ENCODE data around the gene GMNN. TPM values are rescaled to one million over a fixed set of nuclear protein-coding genes. Genes with fewer than 3 reads are reported as not detected.
"Not testable (repeated sequence)": the region's sequence is repeated elsewhere in the genome, so short reads cannot be mapped to it uniquely, and the experiment has no call there.

GMNN gene
- polyA plus RNA-seq, 1 donor (not counting 4 experiments of a cell fraction or from before 2014, with no cell fraction given) = 28.4 TPM

GRCh38 chr6:24761851-24762250, 12.9 kb upstream of the GMNN start:
- Histone ChIP-seq H3K27me3 (ENCODE audit: control insufficient read depth, extremely low read depth, insufficient read depth, low read length) (no peaks in the 10 kb centered on the region), H3K9me1 (ENCODE audit: control insufficient read depth, extremely low read depth, insufficient read depth, low read length) (no peaks in the 10 kb centered on the region), H3K9ac (ENCODE audit: control insufficient read depth, extremely low read depth, insufficient read depth, low read length) (no peak overlapping the region), H3K9me3 (ENCODE audit: control insufficient read depth, low read depth, low read length) (no peaks in the 10 kb centered on the region), H3K4me2 (ENCODE audit: control insufficient read depth, extremely low read depth, insufficient read depth, low read depth, low read length) (no peak overlapping the region), H2AFZ (ENCODE audit: control insufficient read depth, low read length) (no peak overlapping the region), H3K36me3 (ENCODE audit: control insufficient read depth in 2 of 2, extremely low read depth in 1 of 2, insufficient read depth in 2 of 2, low read length in 2 of 2) (no peaks in the 10 kb centered on the region), H3K79me2 (ENCODE audit: control insufficient read depth, insufficient read depth, low read length) (no peaks in the 10 kb centered on the region), H4K20me1 (ENCODE audit: control insufficient read depth, extremely low read depth, insufficient read depth, low read length) (no peaks in the 10 kb centered on the region), H3K4me3 (ENCODE audit: control insufficient read depth in 2 of 3, extremely low read depth in 1 of 3, insufficient read depth in 2 of 3, low read depth in 1 of 3, low read length in 3 of 3) (no peak overlapping the region), H3K27ac (ENCODE audit: control insufficient read depth, insufficient read depth, low read length) (no peak overlapping the region), H3K4me1 (ENCODE audit: control insufficient read depth, extremely low read depth, insufficient read depth, low read length) (peaks cover 5% of the 10 kb centered on the region)
- dilution Hi-C loops (cut with MboI; ENCODE audit: extremely low pct_ligation_motif_present, low sequenced_read_pairs) = no loop called here
- no peak for DNase-seq (ENCODE audit: low read depth, low spot score)
- TF ChIP-seq, protein P1, sequence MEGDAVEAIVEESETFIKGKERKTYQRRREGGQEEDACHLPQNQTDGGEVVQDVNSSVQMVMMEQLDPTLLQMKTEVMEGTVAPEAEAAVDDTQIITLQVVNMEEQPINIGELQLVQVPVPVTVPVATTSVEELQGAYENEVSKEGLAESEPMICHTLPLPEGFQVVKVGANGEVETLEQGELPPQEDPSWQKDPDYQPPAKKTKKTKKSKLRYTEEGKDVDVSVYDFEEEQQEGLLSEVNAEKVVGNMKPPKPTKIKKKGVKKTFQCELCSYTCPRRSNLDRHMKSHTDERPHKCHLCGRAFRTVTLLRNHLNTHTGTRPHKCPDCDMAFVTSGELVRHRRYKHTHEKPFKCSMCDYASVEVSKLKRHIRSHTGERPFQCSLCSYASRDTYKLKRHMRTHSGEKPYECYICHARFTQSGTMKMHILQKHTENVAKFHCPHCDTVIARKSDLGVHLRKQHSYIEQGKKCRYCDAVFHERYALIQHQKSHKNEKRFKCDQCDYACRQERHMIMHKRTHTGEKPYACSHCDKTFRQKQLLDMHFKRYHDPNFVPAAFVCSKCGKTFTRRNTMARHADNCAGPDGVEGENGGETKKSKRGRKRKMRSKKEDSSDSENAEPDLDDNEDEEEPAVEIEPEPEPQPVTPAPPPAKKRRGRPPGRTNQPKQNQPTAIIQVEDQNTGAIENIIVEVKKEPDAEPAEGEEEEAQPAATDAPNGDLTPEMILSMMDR (optimal IDR thresholded peaks at IDR 0.05 in 1 of 3, IDR thresholded peaks at IDR 0.05 in 1 of 3, conservative IDR thresholded peaks at IDR 0.05 in 1 of 3; ENCODE audit: extremely low read depth in 1 of 3, insufficient read depth in 2 of 3, low read length in 3 of 3) = no peak
- no peak for TF ChIP-seq EZH2 (IDR thresholded peaks at IDR 0.05; ENCODE audit: low read length)
- no peak for FAIRE-seq

DNA sequence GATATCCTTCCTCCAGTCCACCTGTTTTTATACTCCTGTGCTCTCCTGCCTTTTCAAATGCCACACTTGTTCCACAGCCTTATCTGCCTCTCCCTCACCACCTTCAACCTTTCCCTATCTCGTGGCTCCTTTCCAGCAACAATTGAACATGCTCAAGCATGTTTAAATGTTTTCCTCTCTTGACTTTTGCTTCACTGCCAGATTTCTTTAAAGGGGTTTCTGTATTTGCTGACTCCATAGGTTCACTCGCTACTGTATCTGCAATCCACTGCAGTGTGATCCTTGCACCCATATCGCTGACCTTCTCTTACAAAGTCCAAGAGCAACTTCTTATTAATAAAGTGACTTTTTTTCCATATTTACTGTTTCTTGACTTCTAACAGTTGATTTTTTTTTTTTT, 11.2 kb upstream of the GMNN start:
- dilution Hi-C loops (cut with MboI; ENCODE audit: extremely low pct_ligation_motif_present, low sequenced_read_pairs) = no loop called here

DNA sequence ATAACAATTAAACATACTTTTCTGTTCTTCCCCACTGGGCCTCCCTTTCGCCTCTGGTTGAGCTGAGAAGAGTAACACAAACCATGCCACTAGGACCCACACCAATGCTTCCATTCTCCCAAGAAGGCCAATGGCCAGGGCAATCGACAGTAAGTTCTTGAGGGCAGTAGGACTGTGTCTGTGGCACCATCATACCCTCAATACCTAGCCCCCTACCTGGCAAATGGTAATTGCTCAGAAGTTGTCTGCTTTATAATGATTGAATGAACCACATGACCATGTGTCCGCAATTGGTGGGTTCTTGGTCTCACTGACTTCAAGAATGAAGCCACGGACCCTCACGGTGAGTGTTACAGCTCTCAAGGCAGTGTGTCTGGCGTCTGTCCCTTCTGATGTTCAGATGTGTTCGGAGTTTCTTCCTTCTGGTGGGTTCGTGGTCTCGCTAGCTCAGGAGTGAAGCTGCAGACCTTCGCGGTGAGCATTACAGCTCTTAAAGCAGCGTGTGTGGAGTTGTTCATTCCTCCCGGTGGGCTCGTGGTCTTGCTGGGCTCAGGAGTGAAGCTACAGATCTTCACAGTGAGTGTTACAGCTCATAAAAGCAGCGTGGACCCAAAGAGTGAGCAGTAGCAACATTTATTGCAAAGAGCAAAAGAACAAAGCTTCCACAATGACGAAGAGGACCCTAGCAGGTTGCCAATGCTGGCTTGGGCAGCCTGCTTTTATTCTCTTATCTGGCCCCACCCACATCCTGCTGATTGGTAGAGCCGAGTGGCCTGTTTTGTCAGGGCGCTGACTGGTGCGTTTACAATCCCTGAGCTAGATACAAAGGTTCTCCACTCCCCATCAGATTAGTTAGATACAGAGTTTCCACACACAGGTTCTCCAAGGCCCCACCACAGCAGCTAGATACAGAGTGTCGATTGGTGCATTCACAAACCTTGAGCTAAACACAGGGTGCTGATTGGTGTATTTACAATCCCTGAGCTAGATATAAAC, 9.6 kb upstream of the GMNN start:
- H3K4me2 ChIP-seq (ENCODE audit: control insufficient read depth, extremely low read depth, insufficient read depth, low read depth, low read length); H3K9me3 ChIP-seq (ENCODE audit: control insufficient read depth, low read depth, low read length); dilution Hi-C loops (cut with MboI; ENCODE audit: extremely low pct_ligation_motif_present, low sequenced_read_pairs); H2AFZ ChIP-seq (ENCODE audit: control insufficient read depth, low read length); FAIRE-seq; H3K36me3 ChIP-seq (ENCODE audit: control insufficient read depth in 2 of 2, extremely low read depth in 1 of 2, insufficient read depth in 2 of 2, low read length in 2 of 2); H3K27ac ChIP-seq (ENCODE audit: control insufficient read depth, insufficient read depth, low read length); H3K4me1 ChIP-seq (ENCODE audit: control insufficient read depth, extremely low read depth, insufficient read depth, low read length); H3K9me1 ChIP-seq (ENCODE audit: control insufficient read depth, extremely low read depth, insufficient read depth, low read length); H4K20me1 ChIP-seq (ENCODE audit: control insufficient read depth, extremely low read depth, insufficient read depth, low read length); H3K79me2 ChIP-seq (ENCODE audit: control insufficient read depth, insufficient read depth, low read length); H3K9ac ChIP-seq (ENCODE audit: control insufficient read depth, extremely low read depth, insufficient read depth, low read length); DNase-seq (ENCODE audit: low read depth, low spot score); H3K4me3 ChIP-seq (ENCODE audit: control insufficient read depth in 2 of 3, extremely low read depth in 1 of 3, insufficient read depth in 2 of 3, low read depth in 1 of 3, low read length in 3 of 3); H3K27me3 ChIP-seq (ENCODE audit: control insufficient read depth, extremely low read depth, insufficient read depth, low read length): not testable (repeated sequence)

More for the DNA sequence above, 11.2 kb upstream of the GMNN start:
- Histone ChIP-seq H3K4me1 (ENCODE audit: control insufficient read depth, extremely low read depth, insufficient read depth, low read length) (peaks cover 5% of the 10 kb centered on the region), H3K9me3 (ENCODE audit: control insufficient read depth, low read depth, low read length) (no peaks in the 10 kb centered on the region), H3K4me2 (ENCODE audit: control insufficient read depth, extremely low read depth, insufficient read depth, low read depth, low read length) (peak overlapping the region; percentile 35), H3K4me3 (ENCODE audit: control insufficient read depth in 2 of 3, extremely low read depth in 1 of 3, insufficient read depth in 2 of 3, low read depth in 1 of 3, low read length in 3 of 3) (no peak overlapping the region), H3K79me2 (ENCODE audit: control insufficient read depth, insufficient read depth, low read length) (no peaks in the 10 kb centered on the region), H3K9me1 (ENCODE audit: control insufficient read depth, extremely low read depth, insufficient read depth, low read length) (no peaks in the 10 kb centered on the region), H3K27me3 (ENCODE audit: control insufficient read depth, extremely low read depth, insufficient read depth, low read length) (no peaks in the 10 kb centered on the region), H3K36me3 (ENCODE audit: control insufficient read depth in 2 of 2, extremely low read depth in 1 of 2, insufficient read depth in 2 of 2, low read length in 2 of 2) (no peaks in the 10 kb centered on the region), H2AFZ (ENCODE audit: control insufficient read depth, low read length) (no peak overlapping the region), H3K9ac (ENCODE audit: control insufficient read depth, extremely low read depth, insufficient read depth, low read length) (no peak overlapping the region), H4K20me1 (ENCODE audit: control insufficient read depth, extremely low read depth, insufficient read depth, low read length) (no peaks in the 10 kb centered on the region), H3K27ac (ENCODE audit: control insufficient read depth, insufficient read depth, low read length) (no peak overlapping the region)
- DNase-seq (ENCODE audit: low read depth, low spot score) = no peak
- no peak for FAIRE-seq
- TF ChIP-seq, protein P1 (optimal IDR thresholded peaks at IDR 0.05 in 1 of 3, IDR thresholded peaks at IDR 0.05 in 1 of 3, conservative IDR thresholded peaks at IDR 0.05 in 1 of 3; ENCODE audit: extremely low read depth in 1 of 3, insufficient read depth in 2 of 3, low read length in 3 of 3) = no peak
- TF ChIP-seq EZH2 (IDR thresholded peaks at IDR 0.05; ENCODE audit: low read length) = no peak

All from keratinocyte (primary cell).